Liver (tissue), 9 donors: ENCODE results near the gene C11orf24. TPM values are rescaled to one million over a fixed set of nuclear protein-coding genes. Genes with fewer than 3 reads are reported as not detected.

ENCODE experiments used
- DNase-seq: peaks from one replicate; pipeline ENCODE4 v3.0.0-alpha.2; 2017; ENCODE audit warnings: low spot score
- H3K27ac ChIP-seq, 2 donors: one replicate each; pipeline ENCODE4 v1.7.0; 2013; ENCODE audit warnings: inconsistent platforms in 2 of 2, low read length in 2 of 2, control low read depth in 1 of 2, low read depth in 1 of 2, mild to moderate bottlenecking in 1 of 2
- H3K27me3 ChIP-seq, 4 donors: one replicate each; pipeline versions ENCODE4 v1.6.1 to v1.7.0; 2013; ENCODE audit warnings: low read length in 3 of 4, inconsistent platforms in 1 of 4, mild to moderate bottlenecking in 1 of 4, moderate library complexity in 1 of 4; ENCODE audit not compliant: control insufficient read depth in 4 of 4, insufficient read depth in 4 of 4
- H3K36me3 ChIP-seq, 4 donors: one replicate each; pipeline versions ENCODE4 v1.6.1 to v1.7.0; 2013; ENCODE audit warnings: low read length in 3 of 4, mild to moderate bottlenecking in 3 of 4, low read depth in 1 of 4, moderate library complexity in 1 of 4; ENCODE audit not compliant: control insufficient read depth in 4 of 4, insufficient read depth in 3 of 4
- H3K4me1 ChIP-seq, 4 donors: one replicate each; pipeline versions ENCODE4 v1.6.1 to v1.7.0; 2013; ENCODE audit warnings: low read length in 3 of 4, mild to moderate bottlenecking in 3 of 4, moderate library complexity in 1 of 4; ENCODE audit not compliant: control insufficient read depth in 4 of 4, insufficient read depth in 4 of 4
- H3K4me3 ChIP-seq, 3 donors: one replicate each; pipeline versions ENCODE4 v1.6.1 to v1.7.0; 2013; ENCODE audit warnings: low read length in 3 of 3, control low read depth in 1 of 3, low read depth in 1 of 3, mild to moderate bottlenecking in 1 of 3
- H3K9ac ChIP-seq, 2 donors: one replicate each; pipeline ENCODE4 v1.7.0; 2013; ENCODE audit warnings: low read length in 2 of 2, mild to moderate bottlenecking in 2 of 2, moderate library complexity in 2 of 2, control low read depth in 1 of 2, low read depth in 1 of 2
- H3K9me3 ChIP-seq, 4 donors: one replicate each; pipeline versions ENCODE4 v1.6.1 to v1.7.0; 2013; ENCODE audit warnings: low read length in 3 of 4; ENCODE audit not compliant: control insufficient read depth in 4 of 4
- ATF3 ChIP-seq: IDR thresholded peaks from 2 replicates; pipeline ENCODE4 v1.6.1; 2016; ENCODE audit warnings: antibody characterized with exemption
- EGR1 ChIP-seq, 2 donors: IDR thresholded peaks; 2 replicates each; pipeline ENCODE4 v1.6.1; 2016 to 2018; ENCODE audit warnings: antibody characterized with exemption in 2 of 2, low read depth in 2 of 2
- FOXA1 ChIP-seq: IDR thresholded peaks from 2 replicates; pipeline ENCODE4 v1.6.1; 2016; ENCODE audit warnings: antibody characterized with exemption
- HNF4A ChIP-seq, 2 donors: conservative IDR thresholded peaks; 2 replicates each; pipeline ENCODE4 v1.6.1; 2016; ENCODE audit warnings: antibody characterized with exemption in 2 of 2, mild to moderate bottlenecking in 2 of 2
- JUND ChIP-seq, 2 donors: IDR thresholded peaks; 2 replicates each; pipeline ENCODE4 v1.6.1; 2016; ENCODE audit warnings: antibody characterized with exemption in 2 of 2
- MAX ChIP-seq: IDR thresholded peaks from 2 replicates; pipeline ENCODE4 v1.6.1; 2016; ENCODE audit warnings: antibody characterized with exemption
- RAD21 ChIP-seq, 2 donors: IDR thresholded peaks; 2 replicates each; pipeline ENCODE4 v1.6.1; 2016; ENCODE audit warnings: antibody characterized with exemption in 2 of 2, mild to moderate bottlenecking in 2 of 2
- REST ChIP-seq: IDR thresholded peaks from 2 replicates; pipeline ENCODE4 v1.6.1; 2016; ENCODE audit warnings: antibody characterized with exemption, mild to moderate bottlenecking
- RXRA ChIP-seq, 2 donors: IDR thresholded peaks; 2 replicates each; pipeline ENCODE4 v1.6.1; 2017 to 2018; ENCODE audit warnings: antibody characterized with exemption in 2 of 2, mild to moderate bottlenecking in 1 of 2
- SP1 ChIP-seq: IDR thresholded peaks from 2 replicates; pipeline ENCODE4 v1.6.1; 2018; ENCODE audit warnings: antibody characterized with exemption, mild to moderate bottlenecking
- YY1 ChIP-seq: IDR thresholded peaks from 2 replicates; pipeline ENCODE4 v1.6.1; 2016; ENCODE audit warnings: antibody characterized with exemption, mild to moderate bottlenecking
- WGBS: extraction: QIAGEN DNeasy Blood & Tissue Kit; methylation state at CpG from one replicate; pipeline ENCODE4 v1.1.7; 2013; 5-methylcytosine and 5-hydroxymethylcytosine counted together
- polyA plus RNA-seq, 2 donors: library from polyadenylated mRNA; stranded (reverse) in 1 of 2; unstranded in 1 of 2; fragments of 200-250 nt in 1 of 2; fragments of >200 nt in 1 of 2; fragmentation: Nextera tagmentation in 1 of 2; extraction: Ambion mirVana in 1 of 2; gene quantifications; one replicate each; pipeline versions ENCODE4 v1.2.1 to v1.2.3, GENCODE V29; 2013 to 2015
- total RNA-seq, 2 donors: library from RNA; depleted of rRNA; stranded (reverse); fragments of >200 nt; gene quantifications; one replicate each; pipeline ENCODE4 v1.2.3, GENCODE V29; 2014
- TF ChIP-seq, protein P1 (sequence below): IDR thresholded peaks from 2 replicates; pipeline ENCODE4 v1.6.1; 2016; ENCODE audit warnings: antibody characterized with exemption
- donor health status: healthy.
- donor health status: healthy.
- donor health status: healthy.
- donor health status: healthy.
- donor health status: healthy.

Gene C11orf24
- total and polyA plus RNA-seq, 4 donors = 7.8 to 50.3 (median 32.0) TPM

GRCh38 chr11:68296344-68297051 is 24.7 kb upstream of the C11orf24 start:
- no peaks in the 10 kb centered on the region for H3K36me3 ChIP-seq
- H3K9me3 ChIP-seq = no peaks in the 10 kb centered on the region
- peak overlapping the region in 1 of 2 donors; percentile 0 for H3K27ac ChIP-seq
- H3K4me3 ChIP-seq = no peak overlapping the region
- no peak for TF ChIP-seq REST
- TF ChIP-seq SP1 = no peak
- no peak for TF ChIP-seq MAX
- TF ChIP-seq RXRA (IDR thresholded peaks at IDR 0.05) = peak; percentile 9 to 18
- TF ChIP-seq ATF3 = no peak
- TF ChIP-seq HNF4A (conservative IDR thresholded peaks at IDR 0.05) = peak in 1 of 2 donors; percentile 15
- no peak for DNase-seq
- H3K4me1 ChIP-seq = peaks cover 14 to 36% (median 27%) of the 10 kb centered on the region in 4 donors
- no peak overlapping the region for H3K9ac ChIP-seq
- WGBS = 75% methylated on average over 15 of the region's 15 CpGs
- H3K27me3 ChIP-seq = no peaks in the 10 kb centered on the region

- no peak overlapping the region for H3K9ac ChIP-seq
- TF ChIP-seq, protein P1, sequence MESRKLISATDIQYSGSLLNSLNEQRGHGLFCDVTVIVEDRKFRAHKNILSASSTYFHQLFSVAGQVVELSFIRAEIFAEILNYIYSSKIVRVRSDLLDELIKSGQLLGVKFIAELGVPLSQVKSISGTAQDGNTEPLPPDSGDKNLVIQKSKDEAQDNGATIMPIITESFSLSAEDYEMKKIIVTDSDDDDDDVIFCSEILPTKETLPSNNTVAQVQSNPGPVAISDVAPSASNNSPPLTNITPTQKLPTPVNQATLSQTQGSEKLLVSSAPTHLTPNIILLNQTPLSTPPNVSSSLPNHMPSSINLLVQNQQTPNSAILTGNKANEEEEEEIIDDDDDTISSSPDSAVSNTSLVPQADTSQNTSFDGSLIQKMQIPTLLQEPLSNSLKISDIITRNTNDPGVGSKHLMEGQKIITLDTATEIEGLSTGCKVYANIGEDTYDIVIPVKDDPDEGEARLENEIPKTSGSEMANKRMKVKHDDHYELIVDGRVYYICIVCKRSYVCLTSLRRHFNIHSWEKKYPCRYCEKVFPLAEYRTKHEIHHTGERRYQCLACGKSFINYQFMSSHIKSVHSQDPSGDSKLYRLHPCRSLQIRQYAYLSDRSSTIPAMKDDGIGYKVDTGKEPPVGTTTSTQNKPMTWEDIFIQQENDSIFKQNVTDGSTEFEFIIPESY = no peak
- no peak for TF ChIP-seq RAD21 (IDR thresholded peaks at IDR 0.05)
- TF ChIP-seq YY1 = no peak
These were observed 24.2 kb upstream of the C11orf24 start for GRCh38 chr11:68295940-68296339.

DNA sequence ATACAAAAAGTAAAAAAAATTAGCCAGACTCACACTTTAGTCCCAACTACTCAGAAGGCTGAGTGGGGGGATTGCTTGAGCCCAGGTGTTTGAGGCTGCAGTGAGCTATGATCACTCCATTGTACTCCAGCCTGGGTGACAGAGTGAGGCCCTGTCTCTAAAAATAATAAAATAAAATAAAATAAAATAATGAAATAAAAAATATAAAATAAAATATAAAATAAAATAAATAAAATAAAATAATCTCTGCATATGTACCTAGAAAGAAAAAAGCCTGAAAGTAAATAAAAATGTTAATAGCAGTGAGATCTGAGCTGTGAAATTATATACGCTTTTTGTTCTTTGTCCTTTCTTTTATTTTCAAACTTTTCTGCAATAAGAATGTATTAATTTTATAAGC is 23.5 kb upstream of the C11orf24 start:
- Histone ChIP-seq H3K4me3 (no peak overlapping the region), H3K9me3 (no peaks in the 10 kb centered on the region), H3K36me3 (no peaks in the 10 kb centered on the region), H3K9ac (no peak overlapping the region), H3K4me1 (peaks cover 14 to 35% (median 26%) of the 10 kb centered on the region in 4 donors), H3K27ac (no peak overlapping the region), H3K27me3 (no peaks in the 10 kb centered on the region)
- no peak for DNase-seq
- TF ChIP-seq YY1 (no peak), MAX (no peak), EGR1 (IDR thresholded peaks at IDR 0.05; ENCODE audit: low read depth in 2 of 2) (no peak), JUND (IDR thresholded peaks at IDR 0.05) (no peak), FOXA1 (no peak)
- TF ChIP-seq, protein P1 = no peak
- WGBS = 94% methylated on average over 1 of the region's 1 CpG

More at GRCh38 chr11:68295940-68296339, 24.2 kb upstream of the C11orf24 start:
- H3K9me3 ChIP-seq = no peaks in the 10 kb centered on the region
- DNase-seq = no peak
- no peak overlapping the region for H3K27ac ChIP-seq
- H3K27me3 ChIP-seq = no peaks in the 10 kb centered on the region
- no peaks in the 10 kb centered on the region for H3K36me3 ChIP-seq
- H3K4me1 ChIP-seq = peaks cover 14 to 36% (median 27%) of the 10 kb centered on the region in 4 donors
- 92% methylated on average over 5 of the region's 5 CpGs for WGBS
- no peak overlapping the region for H3K4me3 ChIP-seq
